C4-2B (cell line): ENCODE data around the gene TSPAN14.

Source experiments
- ZFX ChIP-seq: fragments of 450-650 bp; IDR thresholded peaks from 2 replicates; pipeline ENCODE4 v1.6.1; 2017
- TF ChIP-seq, protein P1 (sequence below): fragments of 450-650 bp; conservative IDR thresholded peaks from 2 replicates; pipeline ENCODE4 v1.5.1; 2017; ENCODE audit warnings: mild to moderate bottlenecking

DNA sequence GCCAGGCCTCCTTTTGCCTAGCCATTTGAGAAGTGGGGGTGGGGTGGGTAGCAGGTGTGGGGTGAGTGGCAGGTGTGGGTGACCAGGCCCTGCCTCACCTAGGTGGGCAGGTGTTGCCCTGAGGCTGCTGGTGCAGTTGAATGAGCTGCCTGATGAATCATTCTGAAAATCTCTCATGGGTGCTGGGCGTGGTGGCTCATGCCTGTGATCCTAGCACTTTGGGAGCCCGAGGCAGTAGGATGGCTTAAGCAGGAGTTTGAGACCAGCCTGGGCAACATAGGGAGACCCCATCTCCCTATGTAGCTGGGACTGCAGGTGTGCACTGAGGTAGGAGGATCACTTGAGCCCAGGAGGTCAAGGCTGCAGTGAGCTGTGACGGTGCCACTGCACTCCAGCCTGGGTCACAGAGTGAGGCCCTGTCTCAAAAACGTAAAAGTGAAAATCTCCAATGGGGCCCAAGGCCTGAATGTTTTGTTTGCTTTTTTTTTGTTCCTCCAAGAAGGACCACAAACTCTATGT is 17.7 kb downstream of the TSPAN14 start:
- TF ChIP-seq, protein P1, sequence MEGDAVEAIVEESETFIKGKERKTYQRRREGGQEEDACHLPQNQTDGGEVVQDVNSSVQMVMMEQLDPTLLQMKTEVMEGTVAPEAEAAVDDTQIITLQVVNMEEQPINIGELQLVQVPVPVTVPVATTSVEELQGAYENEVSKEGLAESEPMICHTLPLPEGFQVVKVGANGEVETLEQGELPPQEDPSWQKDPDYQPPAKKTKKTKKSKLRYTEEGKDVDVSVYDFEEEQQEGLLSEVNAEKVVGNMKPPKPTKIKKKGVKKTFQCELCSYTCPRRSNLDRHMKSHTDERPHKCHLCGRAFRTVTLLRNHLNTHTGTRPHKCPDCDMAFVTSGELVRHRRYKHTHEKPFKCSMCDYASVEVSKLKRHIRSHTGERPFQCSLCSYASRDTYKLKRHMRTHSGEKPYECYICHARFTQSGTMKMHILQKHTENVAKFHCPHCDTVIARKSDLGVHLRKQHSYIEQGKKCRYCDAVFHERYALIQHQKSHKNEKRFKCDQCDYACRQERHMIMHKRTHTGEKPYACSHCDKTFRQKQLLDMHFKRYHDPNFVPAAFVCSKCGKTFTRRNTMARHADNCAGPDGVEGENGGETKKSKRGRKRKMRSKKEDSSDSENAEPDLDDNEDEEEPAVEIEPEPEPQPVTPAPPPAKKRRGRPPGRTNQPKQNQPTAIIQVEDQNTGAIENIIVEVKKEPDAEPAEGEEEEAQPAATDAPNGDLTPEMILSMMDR = no peak
- TF ChIP-seq ZFX = no peak
